HEK293 (cell line): ENCODE results near the gene ZNF232.
"Not testable (repeated sequence)": the region's sequence is repeated elsewhere in the genome, so short reads cannot be mapped to it uniquely, and the experiment has no call there.

Source experiments
- HOXC10 ChIP-seq: sonication (generic); formaldehyde crosslinking; IDR thresholded peaks from 2 replicates; pipeline ENCODE4 v1.8.1; 2023; ENCODE audit warnings: mild to moderate bottlenecking, missing genetic modification reagents
- KLF8 ChIP-seq: fragments of 450-650 bp; formaldehyde crosslinking; IDR thresholded peaks from 2 replicates; pipeline ENCODE4 v1.5.1; 2016; ENCODE audit warnings: missing biosample characterization, missing genetic modification characterization
- MYNN ChIP-seq: fragments of 450-650 bp; formaldehyde crosslinking; IDR thresholded peaks from 2 replicates; pipeline ENCODE4 v1.5.1; 2016; ENCODE audit warnings: missing biosample characterization, missing genetic modification characterization, borderline replicate concordance
- ZNF274 ChIP-seq, 2 experiments: fragments of 200-500 bp in 1 of 2; fragments of 450-650 bp in 1 of 2; sonication (Bioruptor generic) in 1 of 2; formaldehyde crosslinking in 1 of 2; IDR thresholded peaks; 2 replicates each; pipeline versions ENCODE4 v1.5.1 to v1.6.1; 2014 to 2016; ENCODE audit warnings: borderline replicate concordance in 1 of 2, inconsistent platforms in 1 of 2, low read length in 1 of 2, missing biosample characterization in 1 of 2, missing genetic modification characterization in 1 of 2
- ZNF302 ChIP-seq: fragments of 450-650 bp; formaldehyde crosslinking; IDR thresholded peaks from 2 replicates; pipeline ENCODE4 v1.5.1; 2016; ENCODE audit warnings: missing biosample characterization, missing genetic modification characterization, low read depth
- ZNF610 ChIP-seq: fragments of 450-650 bp; formaldehyde crosslinking; IDR thresholded peaks from 2 replicates; pipeline ENCODE4 v1.5.1; 2016; ENCODE audit warnings: missing biosample characterization, missing genetic modification characterization, borderline replicate concordance
- ZNF660 ChIP-seq: fragments of 450-650 bp; IDR thresholded peaks from 2 replicates; pipeline ENCODE4 v1.5.1; 2018; ENCODE audit warnings: missing biosample characterization, mild to moderate bottlenecking, missing genetic modification characterization
- ZNF677 ChIP-seq: fragments of 450-650 bp; IDR thresholded peaks from 2 replicates; pipeline ENCODE4 v1.5.0; 2018; ENCODE audit warnings: missing biosample characterization, mild to moderate bottlenecking, missing genetic modification characterization, moderate library complexity
- TF ChIP-seq, protein P1 (sequence below): fragments of 450-650 bp; formaldehyde crosslinking; IDR thresholded peaks from 2 replicates; pipeline ENCODE4 v1.5.1; 2016; ENCODE audit warnings: missing biosample characterization, missing genetic modification characterization
- TF ChIP-seq, protein P2 (sequence below): fragments of 450-650 bp; formaldehyde crosslinking; IDR thresholded peaks from 2 replicates; pipeline ENCODE4 v1.5.1; 2016; ENCODE audit warnings: missing biosample characterization, missing genetic modification characterization
- TF ChIP-seq, protein P3 (sequence below): fragments of 450-650 bp; formaldehyde crosslinking; IDR thresholded peaks from 2 replicates; pipeline ENCODE4 v1.5.1; 2016; ENCODE audit warnings: missing biosample characterization, missing genetic modification characterization
- TF ChIP-seq, protein P4 (sequence below): fragments of 450-650 bp; formaldehyde crosslinking; IDR thresholded peaks from 2 replicates; pipeline ENCODE4 v1.5.1; 2016; ENCODE audit warnings: missing biosample characterization, missing genetic modification characterization
- TF ChIP-seq, protein P5 (sequence below): IDR thresholded peaks from 2 replicates; pipeline ENCODE4 v1.6.1; 2011; ENCODE audit warnings: mild to moderate bottlenecking, low read depth, low read length, borderline replicate concordance
- TF ChIP-seq, protein P6 (sequence below): fragments of 450-650 bp; formaldehyde crosslinking; IDR thresholded peaks from 2 replicates; pipeline ENCODE4 v1.5.1; 2016; ENCODE audit warnings: missing biosample characterization, missing genetic modification characterization, low read depth

DNA sequence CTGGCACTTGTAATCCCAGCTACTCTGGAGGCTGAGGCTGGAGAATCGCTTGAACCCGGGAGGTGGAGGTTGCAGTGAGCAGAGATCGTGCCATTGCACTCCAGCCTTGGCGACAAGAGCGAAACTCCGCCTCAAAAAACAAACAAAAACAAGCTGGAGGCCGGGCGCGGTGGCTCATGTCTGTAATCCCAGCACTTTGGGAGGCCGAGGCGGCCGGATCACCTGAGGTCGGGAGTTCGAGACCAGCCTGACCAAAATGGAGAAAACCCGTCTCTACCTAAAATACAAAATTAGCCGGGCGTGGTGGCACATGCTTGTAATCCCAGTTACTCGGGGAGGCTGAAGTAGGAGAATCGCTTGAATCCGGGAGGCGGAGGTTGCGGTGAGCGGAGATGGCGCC, 34.4 kb downstream of the ZNF232 start:
- TF ChIP-seq, protein P1, sequence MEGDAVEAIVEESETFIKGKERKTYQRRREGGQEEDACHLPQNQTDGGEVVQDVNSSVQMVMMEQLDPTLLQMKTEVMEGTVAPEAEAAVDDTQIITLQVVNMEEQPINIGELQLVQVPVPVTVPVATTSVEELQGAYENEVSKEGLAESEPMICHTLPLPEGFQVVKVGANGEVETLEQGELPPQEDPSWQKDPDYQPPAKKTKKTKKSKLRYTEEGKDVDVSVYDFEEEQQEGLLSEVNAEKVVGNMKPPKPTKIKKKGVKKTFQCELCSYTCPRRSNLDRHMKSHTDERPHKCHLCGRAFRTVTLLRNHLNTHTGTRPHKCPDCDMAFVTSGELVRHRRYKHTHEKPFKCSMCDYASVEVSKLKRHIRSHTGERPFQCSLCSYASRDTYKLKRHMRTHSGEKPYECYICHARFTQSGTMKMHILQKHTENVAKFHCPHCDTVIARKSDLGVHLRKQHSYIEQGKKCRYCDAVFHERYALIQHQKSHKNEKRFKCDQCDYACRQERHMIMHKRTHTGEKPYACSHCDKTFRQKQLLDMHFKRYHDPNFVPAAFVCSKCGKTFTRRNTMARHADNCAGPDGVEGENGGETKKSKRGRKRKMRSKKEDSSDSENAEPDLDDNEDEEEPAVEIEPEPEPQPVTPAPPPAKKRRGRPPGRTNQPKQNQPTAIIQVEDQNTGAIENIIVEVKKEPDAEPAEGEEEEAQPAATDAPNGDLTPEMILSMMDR (tag by site-specific recombination) = not testable (repeated sequence)
- TF ChIP-seq, protein P2, sequence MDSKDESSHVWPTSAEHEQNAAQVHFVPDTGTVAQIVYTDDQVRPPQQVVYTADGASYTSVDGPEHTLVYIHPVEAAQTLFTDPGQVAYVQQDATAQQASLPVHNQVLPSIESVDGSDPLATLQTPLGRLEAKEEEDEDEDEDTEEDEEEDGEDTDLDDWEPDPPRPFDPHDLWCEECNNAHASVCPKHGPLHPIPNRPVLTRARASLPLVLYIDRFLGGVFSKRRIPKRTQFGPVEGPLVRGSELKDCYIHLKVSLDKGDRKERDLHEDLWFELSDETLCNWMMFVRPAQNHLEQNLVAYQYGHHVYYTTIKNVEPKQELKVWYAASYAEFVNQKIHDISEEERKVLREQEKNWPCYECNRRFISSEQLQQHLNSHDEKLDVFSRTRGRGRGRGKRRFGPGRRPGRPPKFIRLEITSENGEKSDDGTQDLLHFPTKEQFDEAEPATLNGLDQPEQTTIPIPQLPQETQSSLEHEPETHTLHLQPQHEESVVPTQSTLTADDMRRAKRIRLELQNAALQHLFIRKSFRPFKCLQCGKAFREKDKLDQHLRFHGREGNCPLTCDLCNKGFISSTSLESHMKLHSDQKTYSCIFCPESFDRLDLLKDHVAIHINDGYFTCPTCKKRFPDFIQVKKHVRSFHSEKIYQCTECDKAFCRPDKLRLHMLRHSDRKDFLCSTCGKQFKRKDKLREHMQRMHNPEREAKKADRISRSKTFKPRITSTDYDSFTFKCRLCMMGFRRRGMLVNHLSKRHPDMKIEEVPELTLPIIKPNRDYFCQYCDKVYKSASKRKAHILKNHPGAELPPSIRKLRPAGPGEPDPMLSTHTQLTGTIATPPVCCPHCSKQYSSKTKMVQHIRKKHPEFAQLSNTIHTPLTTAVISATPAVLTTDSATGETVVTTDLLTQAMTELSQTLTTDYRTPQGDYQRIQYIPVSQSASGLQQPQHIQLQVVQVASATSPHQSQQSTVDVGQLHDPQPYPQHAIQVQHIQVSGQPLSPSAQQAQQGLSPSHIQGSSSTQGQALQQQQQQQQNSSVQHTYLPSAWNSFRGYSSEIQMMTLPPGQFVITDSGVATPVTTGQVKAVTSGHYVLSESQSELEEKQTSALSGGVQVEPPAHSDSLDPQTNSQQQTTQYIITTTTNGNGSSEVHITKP = not testable (repeated sequence)
- not testable (repeated sequence) for TF ChIP-seq MYNN (tag by site-specific recombination); ZNF302; ZNF610; HOXC10 (CRISPR knock-in tag); ZNF677; ZNF660; ZNF274 (IDR thresholded peaks at IDR 0.05; ENCODE audit: low read length); ZNF274 (tag by site-specific recombination; IDR thresholded peaks at IDR 0.05; ENCODE audit: borderline replicate concordance); KLF8 (tag by site-specific recombination)
- TF ChIP-seq, protein P3, sequence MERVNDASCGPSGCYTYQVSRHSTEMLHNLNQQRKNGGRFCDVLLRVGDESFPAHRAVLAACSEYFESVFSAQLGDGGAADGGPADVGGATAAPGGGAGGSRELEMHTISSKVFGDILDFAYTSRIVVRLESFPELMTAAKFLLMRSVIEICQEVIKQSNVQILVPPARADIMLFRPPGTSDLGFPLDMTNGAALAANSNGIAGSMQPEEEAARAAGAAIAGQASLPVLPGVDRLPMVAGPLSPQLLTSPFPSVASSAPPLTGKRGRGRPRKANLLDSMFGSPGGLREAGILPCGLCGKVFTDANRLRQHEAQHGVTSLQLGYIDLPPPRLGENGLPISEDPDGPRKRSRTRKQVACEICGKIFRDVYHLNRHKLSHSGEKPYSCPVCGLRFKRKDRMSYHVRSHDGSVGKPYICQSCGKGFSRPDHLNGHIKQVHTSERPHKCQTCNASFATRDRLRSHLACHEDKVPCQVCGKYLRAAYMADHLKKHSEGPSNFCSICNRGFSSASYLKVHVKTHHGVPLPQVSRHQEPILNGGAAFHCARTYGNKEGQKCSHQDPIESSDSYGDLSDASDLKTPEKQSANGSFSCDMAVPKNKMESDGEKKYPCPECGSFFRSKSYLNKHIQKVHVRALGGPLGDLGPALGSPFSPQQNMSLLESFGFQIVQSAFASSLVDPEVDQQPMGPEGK (tag by site-specific recombination) = not testable (repeated sequence)
- TF ChIP-seq, protein P4, sequence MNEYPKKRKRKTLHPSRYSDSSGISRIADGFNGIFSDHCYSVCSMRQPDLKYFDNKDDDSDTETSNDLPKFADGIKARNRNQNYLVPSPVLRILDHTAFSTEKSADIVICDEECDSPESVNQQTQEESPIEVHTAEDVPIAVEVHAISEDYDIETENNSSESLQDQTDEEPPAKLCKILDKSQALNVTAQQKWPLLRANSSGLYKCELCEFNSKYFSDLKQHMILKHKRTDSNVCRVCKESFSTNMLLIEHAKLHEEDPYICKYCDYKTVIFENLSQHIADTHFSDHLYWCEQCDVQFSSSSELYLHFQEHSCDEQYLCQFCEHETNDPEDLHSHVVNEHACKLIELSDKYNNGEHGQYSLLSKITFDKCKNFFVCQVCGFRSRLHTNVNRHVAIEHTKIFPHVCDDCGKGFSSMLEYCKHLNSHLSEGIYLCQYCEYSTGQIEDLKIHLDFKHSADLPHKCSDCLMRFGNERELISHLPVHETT (tag by site-specific recombination) = not testable (repeated sequence)
- TF ChIP-seq, protein P5, sequence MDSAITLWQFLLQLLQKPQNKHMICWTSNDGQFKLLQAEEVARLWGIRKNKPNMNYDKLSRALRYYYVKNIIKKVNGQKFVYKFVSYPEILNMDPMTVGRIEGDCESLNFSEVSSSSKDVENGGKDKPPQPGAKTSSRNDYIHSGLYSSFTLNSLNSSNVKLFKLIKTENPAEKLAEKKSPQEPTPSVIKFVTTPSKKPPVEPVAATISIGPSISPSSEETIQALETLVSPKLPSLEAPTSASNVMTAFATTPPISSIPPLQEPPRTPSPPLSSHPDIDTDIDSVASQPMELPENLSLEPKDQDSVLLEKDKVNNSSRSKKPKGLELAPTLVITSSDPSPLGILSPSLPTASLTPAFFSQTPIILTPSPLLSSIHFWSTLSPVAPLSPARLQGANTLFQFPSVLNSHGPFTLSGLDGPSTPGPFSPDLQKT = not testable (repeated sequence)
- TF ChIP-seq, protein P6, sequence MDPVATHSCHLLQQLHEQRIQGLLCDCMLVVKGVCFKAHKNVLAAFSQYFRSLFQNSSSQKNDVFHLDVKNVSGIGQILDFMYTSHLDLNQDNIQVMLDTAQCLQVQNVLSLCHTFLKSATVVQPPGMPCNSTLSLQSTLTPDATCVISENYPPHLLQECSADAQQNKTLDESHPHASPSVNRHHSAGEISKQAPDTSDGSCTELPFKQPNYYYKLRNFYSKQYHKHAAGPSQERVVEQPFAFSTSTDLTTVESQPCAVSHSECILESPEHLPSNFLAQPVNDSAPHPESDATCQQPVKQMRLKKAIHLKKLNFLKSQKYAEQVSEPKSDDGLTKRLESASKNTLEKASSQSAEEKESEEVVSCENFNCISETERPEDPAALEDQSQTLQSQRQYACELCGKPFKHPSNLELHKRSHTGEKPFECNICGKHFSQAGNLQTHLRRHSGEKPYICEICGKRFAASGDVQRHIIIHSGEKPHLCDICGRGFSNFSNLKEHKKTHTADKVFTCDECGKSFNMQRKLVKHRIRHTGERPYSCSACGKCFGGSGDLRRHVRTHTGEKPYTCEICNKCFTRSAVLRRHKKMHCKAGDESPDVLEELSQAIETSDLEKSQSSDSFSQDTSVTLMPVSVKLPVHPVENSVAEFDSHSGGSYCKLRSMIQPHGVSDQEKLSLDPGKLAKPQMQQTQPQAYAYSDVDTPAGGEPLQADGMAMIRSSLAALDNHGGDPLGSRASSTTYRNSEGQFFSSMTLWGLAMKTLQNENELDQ (tag by site-specific recombination) = not testable (repeated sequence)
